ENCODE measurements around the gene OR2AG1. TPM values are rescaled to one million over a fixed set of nuclear protein-coding genes. Genes with fewer than 3 reads are reported as not detected.
"Not testable (repeated sequence)": the region's sequence is repeated elsewhere in the genome, so short reads cannot be mapped to it uniquely, and the experiment has no call there.

OR2AG1 gene
- polyA plus RNA-seq, 3 donors: 0.01 to 0.09 TPM; not detected in 1

DNA sequence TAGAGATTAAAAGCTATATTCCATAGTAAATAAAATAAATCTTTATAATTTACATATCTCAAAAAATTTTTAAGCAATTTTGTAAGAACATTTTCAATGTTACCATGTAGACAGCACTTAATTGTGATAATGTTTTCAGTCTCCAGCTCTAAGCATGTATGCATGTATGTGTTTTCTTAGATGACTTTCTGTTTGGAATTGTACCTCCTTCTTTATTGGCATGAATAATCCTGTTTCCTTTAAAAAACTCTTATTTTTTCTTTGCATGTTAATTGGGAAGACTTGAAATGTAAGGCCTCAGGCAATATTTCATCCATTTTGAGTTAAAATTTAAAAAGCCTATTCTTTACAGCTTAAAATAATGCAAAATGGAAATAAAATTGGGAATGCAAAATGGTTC lies 2.0 kb upstream of the OR2AG1 start:
- DNase-seq: no peak

GRCh38 chr11:6790546-6790945 lies 7.7 kb downstream of the OR2AG1 start:
- no peak for DNase-seq

- DNase-seq: no peak
Observed at GRCh38 chr11:6794639-6795038, 11.8 kb downstream of the OR2AG1 start.

DNA sequence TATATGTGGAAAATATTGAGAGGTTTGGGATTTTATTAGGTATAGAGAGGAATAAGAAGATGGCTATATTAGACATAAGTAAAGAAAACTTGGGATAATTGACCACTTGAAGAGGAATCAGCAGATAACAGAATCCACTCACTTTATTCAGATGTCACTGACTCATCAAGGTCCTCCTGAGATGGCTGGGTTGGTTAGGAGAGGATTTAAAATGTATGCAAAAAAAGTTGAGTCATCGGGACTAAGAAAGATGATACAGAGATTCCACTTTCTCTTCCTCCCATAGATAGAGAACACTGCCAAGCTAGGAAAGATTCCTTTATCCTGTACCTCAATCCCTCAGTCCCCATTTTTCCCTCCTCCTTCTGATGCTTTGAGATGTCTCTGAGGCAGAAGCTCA lies 16.6 kb downstream of the OR2AG1 start, which contains the start of gene OR6A2:
OR6A2 (minus strand) TSS at position 288 of the 400 bp plus-strand sequence. CDS start 3,981 bp downstream, outside the sequence.
- no peak for DNase-seq

GRCh38 chr11:6801075-6801474 lies 18.3 kb downstream of the OR2AG1 start:
- DNase-seq: not testable (repeated sequence)

GRCh38 chr11:6812390-6813005 lies 29.7 kb downstream of the OR2AG1 start:
- DNase-seq: peak; percentile 14

DNA sequence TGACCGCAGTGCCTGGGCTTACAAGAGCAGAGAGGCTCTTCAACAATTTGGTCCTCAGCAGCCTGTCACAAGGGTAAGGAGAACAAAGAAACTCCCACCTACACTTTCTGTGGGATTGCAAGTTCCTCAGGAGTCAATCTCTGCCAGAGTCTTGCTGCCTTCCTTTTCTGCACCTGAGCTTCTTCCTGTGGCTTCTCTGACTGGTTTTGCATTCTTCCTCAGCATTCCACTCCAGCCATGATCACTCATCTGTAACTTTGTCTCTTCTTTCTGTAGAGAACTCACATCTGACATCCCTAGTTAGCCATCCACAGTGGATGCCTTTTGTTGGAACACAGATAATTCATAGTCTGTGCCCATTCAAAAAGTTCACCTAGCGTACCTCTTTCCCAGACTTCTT lies 30.8 kb downstream of the OR2AG1 start:
- no peak for DNase-seq

- no peak for DNase-seq
Observed at GRCh38 chr11:6817694-6818093, 34.9 kb downstream of the OR2AG1 start.

GRCh38 chr11:6818967-6819366 lies 36.1 kb downstream of the OR2AG1 start:
- DNase-seq: no peak

DNA sequence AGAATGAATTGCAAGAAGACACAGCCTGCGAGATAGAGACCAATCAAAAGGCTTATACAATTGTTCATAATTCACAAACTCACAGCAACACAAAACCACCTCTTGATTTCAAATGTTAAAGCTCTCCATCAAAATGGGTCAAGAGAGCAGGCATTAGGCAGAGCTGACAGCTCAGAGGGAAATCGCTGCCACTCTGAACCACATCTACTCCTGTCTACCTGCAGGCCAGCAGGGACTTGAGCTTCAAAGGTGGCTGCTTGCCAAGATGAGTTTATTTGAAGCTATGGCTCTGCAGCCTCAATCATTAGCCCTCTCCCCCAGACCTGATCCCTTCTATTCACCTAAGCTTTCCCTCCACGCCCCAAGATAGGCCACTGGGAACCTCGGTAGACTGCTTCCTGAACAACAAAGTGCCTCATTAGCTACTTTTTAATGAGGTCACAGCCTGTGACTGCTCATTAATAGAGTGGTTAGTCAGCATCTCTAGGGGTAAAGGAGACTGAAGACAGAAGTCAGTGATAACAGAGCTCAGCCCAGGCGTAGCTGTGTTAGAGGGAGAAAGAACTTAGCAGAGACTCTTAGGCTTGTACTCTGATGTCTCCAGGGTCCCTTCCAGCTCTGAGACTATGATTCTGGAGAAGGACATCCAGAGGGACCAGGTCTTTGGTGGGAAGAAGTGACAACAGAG lies 41.5 kb downstream of the OR2AG1 start:
- no peak for DNase-seq

DNA sequence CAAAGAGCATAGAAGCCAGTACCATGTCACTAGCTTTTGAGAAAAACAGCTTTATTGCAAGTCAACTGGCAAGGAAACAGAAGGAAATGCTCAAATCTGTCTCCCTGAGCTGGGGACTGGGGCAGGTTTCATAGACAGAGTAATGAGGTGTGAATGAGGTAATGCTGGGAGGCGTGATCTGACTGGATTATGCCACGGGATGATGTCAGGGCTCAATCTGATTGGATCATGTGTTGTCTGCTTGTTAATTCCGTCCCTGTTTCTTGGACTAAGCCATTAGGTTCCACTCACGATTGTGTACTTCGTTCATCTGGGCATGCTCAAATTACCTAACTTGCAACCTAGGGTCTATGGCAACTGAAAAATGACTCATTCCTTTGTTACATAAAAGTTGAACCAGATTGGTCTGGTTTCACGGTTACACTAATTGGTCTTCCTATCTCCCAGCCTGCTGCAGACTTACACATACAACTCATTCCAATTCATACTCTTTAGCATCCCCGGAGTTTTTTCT lies 42.5 kb downstream of the OR2AG1 start:
- DNase-seq: no peak

- no peak for DNase-seq
Observed at GRCh38 chr11:6828103-6828502, 45.3 kb downstream of the OR2AG1 start.

- no peak for DNase-seq
Observed at GRCh38 chr11:6833356-6833755, 50.5 kb downstream of the OR2AG1 start.

GRCh38 chr11:6834021-6834420 lies 51.2 kb downstream of the OR2AG1 start:
- DNase-seq: no peak

Other genes with a start within 250 kb of the OR2AG1 start
- 10 to 100 TPM; 17.5 to 29.9 (median 22.0) TPM for gene RRP8, start 179.4 kb upstream of the OR2AG1 start, polyA plus RNA-seq (ENCODE audit: insufficient read length in 3 of 3)
- 100 to 1,000 TPM; 159 to 167 (median 159) TPM for gene ILK, start 179.2 kb upstream of the OR2AG1 start, polyA plus RNA-seq (ENCODE audit: insufficient read length in 3 of 3)
- gene TAF10, start 170.8 kb upstream of the OR2AG1 start, polyA plus RNA-seq (ENCODE audit: insufficient read length in 3 of 3): 10 to 100 TPM; 68.8 to 96.0 (median 81.3) TPM
- 100 to 1,000 TPM; 112 to 123 (median 120) TPM for gene TPP1, start 163.6 kb upstream of the OR2AG1 start, polyA plus RNA-seq (ENCODE audit: insufficient read length in 3 of 3)
- 10 to 100 TPM; 30.7 to 41.7 (median 40.5) TPM for gene DCHS1, start 127.2 kb upstream of the OR2AG1 start, polyA plus RNA-seq (ENCODE audit: insufficient read length in 3 of 3)
- 10 to 100 TPM; 68.0 to 88.5 (median 79.3) TPM for gene MRPL17, start 99.7 kb upstream of the OR2AG1 start, polyA plus RNA-seq (ENCODE audit: insufficient read length in 3 of 3)
- under 1 TPM in 2 of 3 donors, not detected in 1; 0.07 to 0.08 TPM for gene OR2AG2, start 11.0 kb upstream of the OR2AG1 start, polyA plus RNA-seq (ENCODE audit: insufficient read length in 3 of 3)
- not detected for gene OR6A2, start 16.7 kb downstream of the OR2AG1 start, polyA plus RNA-seq (ENCODE audit: insufficient read length in 3 of 3)
- gene OR10A5, start 62.7 kb downstream of the OR2AG1 start, polyA plus RNA-seq (ENCODE audit: insufficient read length in 3 of 3): not detected
- gene OR10A2, start 80.0 kb downstream of the OR2AG1 start, polyA plus RNA-seq (ENCODE audit: insufficient read length in 3 of 3): under 1 TPM in 2 of 3 donors, not detected in 1; 0.05 to 0.09 TPM
- not detected for gene OR10A4, start 93.6 kb downstream of the OR2AG1 start, polyA plus RNA-seq (ENCODE audit: insufficient read length in 3 of 3)
- gene OR2D2, start 109.5 kb downstream of the OR2AG1 start, polyA plus RNA-seq (ENCODE audit: insufficient read length in 3 of 3): not detected
- not detected for gene OR2D3, start 138.0 kb downstream of the OR2AG1 start, polyA plus RNA-seq (ENCODE audit: insufficient read length in 3 of 3)
- 1 to 10 TPM; 2.9 to 4.4 (median 3.0) TPM for gene ZNF215, start 143.4 kb downstream of the OR2AG1 start, polyA plus RNA-seq (ENCODE audit: insufficient read length in 3 of 3)
- 10 to 100 TPM; 11.5 to 12.6 (median 11.9) TPM for gene ZNF214, start 237.3 kb downstream of the OR2AG1 start, polyA plus RNA-seq (ENCODE audit: insufficient read length in 3 of 3)
- gene NLRP14, start 237.5 kb downstream of the OR2AG1 start, polyA plus RNA-seq (ENCODE audit: insufficient read length in 3 of 3): under 1 TPM; 0.56 to 0.99 (median 0.77) TPM